ENCODE data around the gene BBS2.

Gene BBS2

DNA sequence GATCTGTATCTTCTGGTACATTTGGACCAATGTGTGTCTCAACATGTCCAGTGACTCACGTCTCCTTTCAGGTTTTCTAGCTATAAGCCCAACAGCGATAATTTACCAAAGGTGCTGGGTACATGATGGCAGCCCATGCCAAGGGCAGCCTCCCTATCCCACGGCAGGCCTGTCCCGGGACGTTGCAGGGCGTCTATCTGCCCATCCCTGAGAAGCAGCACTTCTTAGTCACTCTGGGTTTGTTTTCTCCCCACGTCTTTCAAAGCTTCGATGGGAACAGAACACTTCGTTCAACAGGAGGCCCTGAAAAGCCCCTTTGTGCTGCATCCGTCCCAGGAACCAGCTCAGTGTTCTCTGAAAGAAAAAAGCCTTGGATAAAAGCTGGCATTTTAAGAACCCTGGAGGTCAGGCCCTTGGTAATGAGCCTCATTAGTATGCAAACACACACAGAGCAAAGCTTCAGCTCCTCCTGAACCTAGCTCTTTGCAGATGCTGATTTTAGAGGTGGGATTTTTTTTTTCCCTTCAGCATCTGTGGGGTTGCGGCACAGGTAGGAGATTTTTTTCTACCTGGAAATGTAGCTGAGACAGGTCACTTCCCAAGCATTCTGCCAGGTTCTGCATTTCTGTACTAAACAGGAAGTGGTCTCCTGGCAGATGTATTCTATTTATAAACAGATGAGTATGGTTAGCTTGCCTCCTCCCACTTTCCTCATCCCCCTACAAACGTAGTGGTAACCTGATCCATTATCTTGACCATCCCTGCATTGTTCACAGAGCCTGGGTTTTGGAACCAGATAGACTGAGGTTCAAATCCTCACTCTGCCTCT, 27.5 kb upstream of the BBS2 start:
- H3K4me3 ChIP-seq (ENCODE audit: low read length), result peak overlapping the region; percentile 14
- peaks cover 28% of the 10 kb centered on the region for H3K4me1 ChIP-seq (ENCODE audit: insufficient read depth, low read length)
- no peaks in the 10 kb centered on the region for H3K9me3 ChIP-seq (ENCODE audit: low read length)
- no peaks in the 10 kb centered on the region for H3K36me3 ChIP-seq (ENCODE audit: insufficient read depth, low read length)
- peak overlapping the region; percentile 29 for H2AFZ ChIP-seq (ENCODE audit: low read depth, low read length)
- H3K27me3 ChIP-seq (ENCODE audit: insufficient read depth, low read length), result no peaks in the 10 kb centered on the region

- no peak overlapping the region for H2AFZ ChIP-seq (ENCODE audit: low read depth, low read length)
- H3K4me3 ChIP-seq (ENCODE audit: low read length), result no peak overlapping the region
Observed at GRCh38 chr16:56542039-56542438, 22.2 kb upstream of the BBS2 start.

GRCh38 chr16:56539656-56540055, 19.8 kb upstream of the BBS2 start:
- Histone ChIP-seq H3K4me3 (ENCODE audit: low read length) (no peak overlapping the region), H3K9me3 (ENCODE audit: low read length) (peaks cover 1% of the 10 kb centered on the region), H3K36me3 (ENCODE audit: insufficient read depth, low read length) (no peaks in the 10 kb centered on the region), H3K27me3 (ENCODE audit: insufficient read depth, low read length) (no peaks in the 10 kb centered on the region), H2AFZ (ENCODE audit: low read depth, low read length) (no peak overlapping the region), H3K4me1 (ENCODE audit: insufficient read depth, low read length) (no peaks in the 10 kb centered on the region)

More at GRCh38 chr16:56542039-56542438, 22.2 kb upstream of the BBS2 start:
- H3K9me3 ChIP-seq (ENCODE audit: low read length), result peaks cover 1% of the 10 kb centered on the region
- H3K27me3 ChIP-seq (ENCODE audit: insufficient read depth, low read length), result no peaks in the 10 kb centered on the region
- peaks cover 8% of the 10 kb centered on the region for H3K4me1 ChIP-seq (ENCODE audit: insufficient read depth, low read length)
- no peaks in the 10 kb centered on the region for H3K36me3 ChIP-seq (ENCODE audit: insufficient read depth, low read length)

DNA sequence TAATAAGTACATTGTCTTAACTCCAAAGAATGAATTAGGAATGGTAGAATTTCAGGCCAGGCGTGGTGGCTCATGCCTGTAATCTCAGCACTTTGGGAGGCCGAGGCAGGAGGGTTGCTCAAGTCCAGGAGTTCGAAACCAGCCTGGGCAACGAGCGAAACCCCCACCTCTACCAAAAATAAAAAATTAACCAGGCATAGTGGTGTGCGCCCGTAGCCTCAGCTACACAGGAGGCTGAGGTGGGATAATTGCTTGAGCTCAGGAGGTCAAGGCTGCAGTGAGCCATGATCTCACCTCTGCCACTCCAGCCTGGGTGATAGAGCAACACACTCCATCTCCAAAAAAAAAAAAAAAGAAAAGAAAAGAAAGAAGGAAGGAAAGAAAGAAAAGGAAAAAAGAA, 18.5 kb upstream of the BBS2 start:
- Histone ChIP-seq H2AFZ (ENCODE audit: low read depth, low read length) (no peak overlapping the region), H3K36me3 (ENCODE audit: insufficient read depth, low read length) (no peaks in the 10 kb centered on the region), H3K4me1 (ENCODE audit: insufficient read depth, low read length) (no peaks in the 10 kb centered on the region), H3K4me3 (ENCODE audit: low read length) (no peak overlapping the region), H3K9me3 (ENCODE audit: low read length) (peaks cover 1% of the 10 kb centered on the region), H3K27me3 (ENCODE audit: insufficient read depth, low read length) (no peaks in the 10 kb centered on the region)

DNA sequence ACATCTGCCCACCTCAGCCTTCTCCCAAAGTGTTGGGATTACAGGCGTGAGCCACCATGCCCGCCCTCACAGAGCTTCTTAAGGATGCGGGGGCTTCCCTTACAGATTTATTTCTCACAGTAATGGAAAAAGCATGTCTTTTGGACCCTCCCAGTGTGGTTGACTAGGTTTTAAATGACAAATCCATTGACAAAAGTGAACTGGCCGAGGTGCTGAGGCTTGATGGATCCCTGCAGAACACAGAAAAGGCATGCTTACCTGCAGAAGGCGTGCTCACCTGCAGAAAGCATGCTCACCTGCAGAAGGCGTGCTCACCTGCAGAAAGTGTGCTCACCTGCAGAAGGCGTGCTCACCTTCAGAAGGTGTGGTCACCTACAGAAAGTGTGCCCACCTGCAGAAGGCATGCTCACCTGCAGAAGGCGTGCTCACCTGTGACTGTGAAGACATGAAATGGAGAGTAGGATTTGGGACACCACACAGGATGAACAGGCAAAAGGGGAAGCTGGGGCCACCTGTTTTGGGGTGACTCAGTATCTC, 15.1 kb upstream of the BBS2 start:
- Histone ChIP-seq H3K27me3 (ENCODE audit: insufficient read depth, low read length) (peaks cover 10% of the 10 kb centered on the region), H2AFZ (ENCODE audit: low read depth, low read length) (no peak overlapping the region), H3K9me3 (ENCODE audit: low read length) (no peaks in the 10 kb centered on the region), H3K4me1 (ENCODE audit: insufficient read depth, low read length) (no peaks in the 10 kb centered on the region), H3K4me3 (ENCODE audit: low read length) (no peak overlapping the region), H3K36me3 (ENCODE audit: insufficient read depth, low read length) (no peaks in the 10 kb centered on the region)

- no peak overlapping the region for H2AFZ ChIP-seq (ENCODE audit: low read depth, low read length)
- no peaks in the 10 kb centered on the region for H3K36me3 ChIP-seq (ENCODE audit: insufficient read depth, low read length)
- H3K4me1 ChIP-seq (ENCODE audit: insufficient read depth, low read length), result no peaks in the 10 kb centered on the region
- H3K27me3 ChIP-seq (ENCODE audit: insufficient read depth, low read length), result peaks cover 14% of the 10 kb centered on the region
- H3K4me3 ChIP-seq (ENCODE audit: low read length), result no peak overlapping the region
- H3K9me3 ChIP-seq (ENCODE audit: low read length), result no peaks in the 10 kb centered on the region
Observed at GRCh38 chr16:56532714-56533113, 12.9 kb upstream of the BBS2 start.

DNA sequence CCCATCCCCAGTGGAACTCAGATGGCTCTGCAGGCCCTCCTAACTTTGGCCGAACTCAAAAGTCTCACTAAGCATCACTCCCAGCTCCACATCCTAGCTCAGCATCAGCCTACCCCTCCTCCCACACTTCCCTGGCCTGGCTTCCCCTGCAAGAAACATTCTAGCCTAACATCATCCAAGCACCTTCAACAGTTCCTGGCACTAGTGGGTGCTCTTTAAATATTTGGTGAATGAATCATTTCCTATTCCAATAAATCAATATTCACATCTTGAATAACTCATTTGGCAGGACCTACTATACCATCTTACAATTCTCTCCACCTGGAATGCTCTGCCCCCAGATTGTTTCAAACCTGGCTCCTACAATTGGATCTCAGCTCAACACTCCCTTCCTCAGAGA, 11.0 kb upstream of the BBS2 start:
- no peak overlapping the region for H3K4me3 ChIP-seq (ENCODE audit: low read length)

DNA sequence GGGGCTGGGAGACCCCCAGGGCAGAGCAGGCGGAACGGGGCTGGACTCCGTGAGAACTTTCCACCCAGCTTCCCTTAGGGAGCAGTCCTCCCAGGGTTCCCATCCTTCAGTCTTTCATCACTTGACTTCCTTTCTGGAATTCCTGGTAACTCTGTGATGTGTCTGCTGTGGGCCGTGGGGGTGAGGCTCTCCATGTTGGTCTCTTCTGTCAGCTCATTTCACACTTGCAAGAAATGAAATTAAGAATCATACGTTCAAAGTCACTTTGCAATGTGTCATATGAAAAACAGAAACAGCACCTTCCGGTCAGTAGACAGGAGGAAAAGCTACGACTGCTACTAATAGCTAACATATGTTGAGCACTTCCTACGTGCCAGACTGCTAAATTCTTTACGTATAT, 5.4 kb upstream of the BBS2 start:
- Histone ChIP-seq H3K27me3 (ENCODE audit: insufficient read depth, low read length) (peaks cover 14% of the 10 kb centered on the region), H3K36me3 (ENCODE audit: insufficient read depth, low read length) (no peaks in the 10 kb centered on the region), H3K4me1 (ENCODE audit: insufficient read depth, low read length) (peaks cover 5% of the 10 kb centered on the region), H3K4me3 (ENCODE audit: low read length) (no peak overlapping the region), H3K9me3 (ENCODE audit: low read length) (no peaks in the 10 kb centered on the region), H2AFZ (ENCODE audit: low read depth, low read length) (no peak overlapping the region)

More for the DNA sequence above, 11.0 kb upstream of the BBS2 start:
- no peak overlapping the region for H2AFZ ChIP-seq (ENCODE audit: low read depth, low read length)
- no peaks in the 10 kb centered on the region for H3K9me3 ChIP-seq (ENCODE audit: low read length)
- no peaks in the 10 kb centered on the region for H3K4me1 ChIP-seq (ENCODE audit: insufficient read depth, low read length)
- H3K27me3 ChIP-seq (ENCODE audit: insufficient read depth, low read length), result peaks cover 18% of the 10 kb centered on the region
- H3K36me3 ChIP-seq (ENCODE audit: insufficient read depth, low read length), result no peaks in the 10 kb centered on the region

DNA sequence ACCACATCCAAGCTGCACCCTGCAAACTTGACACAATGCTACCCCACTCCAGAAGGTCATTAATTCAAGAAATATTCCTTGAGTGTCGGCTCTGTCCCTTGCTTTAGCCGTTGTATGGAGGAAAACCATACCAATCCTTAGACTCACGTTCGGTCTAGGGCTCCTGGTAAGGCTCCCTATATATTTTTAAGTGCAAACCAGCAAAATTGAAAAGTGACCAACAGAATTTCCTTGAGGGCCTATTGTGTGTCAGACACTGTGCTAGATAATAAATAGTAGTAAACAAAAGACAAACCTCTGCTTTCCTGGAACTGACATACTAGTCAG, 390 bp upstream of the BBS2 start:
- Histone ChIP-seq H3K4me1 (ENCODE audit: insufficient read depth, low read length) (peaks cover 14% of the 10 kb centered on the region), H3K36me3 (ENCODE audit: insufficient read depth, low read length) (no peaks in the 10 kb centered on the region), H2AFZ (ENCODE audit: low read depth, low read length) (peak overlapping the region; percentile 88), H3K4me3 (ENCODE audit: low read length) (peak overlapping the region; percentile 88), H3K9me3 (ENCODE audit: low read length) (no peaks in the 10 kb centered on the region), H3K27me3 (ENCODE audit: insufficient read depth, low read length) (peaks cover under 1% of the 10 kb centered on the region)

DNA sequence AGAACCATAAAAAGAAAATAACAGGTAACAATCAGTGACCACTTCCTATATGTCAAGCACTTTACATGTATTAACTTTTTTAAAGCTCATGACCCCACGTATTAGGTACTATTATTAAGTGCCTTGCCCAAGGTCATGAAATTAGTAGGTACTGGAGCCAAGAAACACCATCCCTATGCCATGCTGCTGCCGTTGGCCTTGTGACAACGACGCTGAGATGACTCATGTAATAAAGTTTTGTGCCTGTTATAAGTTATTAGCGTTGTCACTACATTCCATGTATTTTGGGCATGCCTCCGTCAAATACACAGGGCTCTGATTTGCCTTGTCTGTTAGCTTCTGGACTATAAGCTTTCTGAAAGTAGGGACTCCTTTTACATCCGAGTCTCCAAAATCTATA, 1.4 kb downstream of the BBS2 start:
- H3K4me3 ChIP-seq (ENCODE audit: low read length), result no peak overlapping the region
- H3K4me1 ChIP-seq (ENCODE audit: insufficient read depth, low read length), result peaks cover 14% of the 10 kb centered on the region
- H3K36me3 ChIP-seq (ENCODE audit: insufficient read depth, low read length), result no peaks in the 10 kb centered on the region
- no peak overlapping the region for H2AFZ ChIP-seq (ENCODE audit: low read depth, low read length)
- no peaks in the 10 kb centered on the region for H3K9me3 ChIP-seq (ENCODE audit: low read length)
- no peaks in the 10 kb centered on the region for H3K27me3 ChIP-seq (ENCODE audit: insufficient read depth, low read length)

- Histone ChIP-seq H3K4me3 (ENCODE audit: low read length) (no peak overlapping the region), H3K36me3 (ENCODE audit: insufficient read depth, low read length) (peaks cover 6% of the 10 kb centered on the region), H3K4me1 (ENCODE audit: insufficient read depth, low read length) (peaks cover 14% of the 10 kb centered on the region), H3K9me3 (ENCODE audit: low read length) (no peaks in the 10 kb centered on the region), H2AFZ (ENCODE audit: low read depth, low read length) (no peak overlapping the region), H3K27me3 (ENCODE audit: insufficient read depth, low read length) (no peaks in the 10 kb centered on the region)
Observed at GRCh38 chr16:56517206-56517605, 2.6 kb downstream of the BBS2 start.

GRCh38 chr16:56515665-56516064, 4.2 kb downstream of the BBS2 start:
- peaks cover 14% of the 10 kb centered on the region for H3K36me3 ChIP-seq (ENCODE audit: insufficient read depth, low read length)
- H3K4me3 ChIP-seq (ENCODE audit: low read length), result no peak overlapping the region
- no peaks in the 10 kb centered on the region for H3K27me3 ChIP-seq (ENCODE audit: insufficient read depth, low read length)
- peaks cover 2% of the 10 kb centered on the region for H3K9me3 ChIP-seq (ENCODE audit: low read length)
- H3K4me1 ChIP-seq (ENCODE audit: insufficient read depth, low read length), result peaks cover 13% of the 10 kb centered on the region
- H2AFZ ChIP-seq (ENCODE audit: low read depth, low read length), result no peak overlapping the region

DNA sequence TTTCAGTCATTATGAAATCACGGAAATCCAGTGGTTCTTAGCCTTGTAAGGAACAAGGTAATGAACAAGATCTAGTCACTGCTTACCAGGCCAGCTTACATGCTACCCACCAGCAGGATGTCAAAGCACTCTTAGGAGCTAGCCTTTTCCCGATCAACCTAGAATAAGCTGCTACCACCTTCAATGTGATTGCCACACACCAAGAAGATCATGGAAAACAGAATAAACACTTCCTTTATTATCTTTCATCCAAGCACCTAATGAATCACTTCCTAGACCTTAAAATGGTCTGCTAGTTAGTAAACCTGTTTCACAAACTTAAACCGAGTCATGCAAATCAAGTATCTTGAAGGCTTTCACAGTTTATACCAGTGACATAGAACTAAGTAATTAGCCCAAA, 5.0 kb downstream of the BBS2 start:
- Histone ChIP-seq H2AFZ (ENCODE audit: low read depth, low read length) (no peak overlapping the region), H3K36me3 (ENCODE audit: insufficient read depth, low read length) (peaks cover 21% of the 10 kb centered on the region), H3K4me1 (ENCODE audit: insufficient read depth, low read length) (peaks cover 7% of the 10 kb centered on the region)

GRCh38 chr16:56513972-56514371, 5.9 kb downstream of the BBS2 start:
- Histone ChIP-seq H3K4me1 (ENCODE audit: insufficient read depth, low read length) (peaks cover 7% of the 10 kb centered on the region), H3K4me3 (ENCODE audit: low read length) (no peak overlapping the region), H3K36me3 (ENCODE audit: insufficient read depth, low read length) (peaks cover 30% of the 10 kb centered on the region), H3K27me3 (ENCODE audit: insufficient read depth, low read length) (no peaks in the 10 kb centered on the region), H2AFZ (ENCODE audit: low read depth, low read length) (no peak overlapping the region), H3K9me3 (ENCODE audit: low read length) (peaks cover 2% of the 10 kb centered on the region)

More for the DNA sequence above, 5.0 kb downstream of the BBS2 start:
- no peak overlapping the region for H3K4me3 ChIP-seq (ENCODE audit: low read length)
- no peaks in the 10 kb centered on the region for H3K27me3 ChIP-seq (ENCODE audit: insufficient read depth, low read length)
- peaks cover 2% of the 10 kb centered on the region for H3K9me3 ChIP-seq (ENCODE audit: low read length)

Data from neuron (in vitro differentiated cells).